Measurements from ENCODE around the gene CHCT1.

CHCT1 gene

DNA sequence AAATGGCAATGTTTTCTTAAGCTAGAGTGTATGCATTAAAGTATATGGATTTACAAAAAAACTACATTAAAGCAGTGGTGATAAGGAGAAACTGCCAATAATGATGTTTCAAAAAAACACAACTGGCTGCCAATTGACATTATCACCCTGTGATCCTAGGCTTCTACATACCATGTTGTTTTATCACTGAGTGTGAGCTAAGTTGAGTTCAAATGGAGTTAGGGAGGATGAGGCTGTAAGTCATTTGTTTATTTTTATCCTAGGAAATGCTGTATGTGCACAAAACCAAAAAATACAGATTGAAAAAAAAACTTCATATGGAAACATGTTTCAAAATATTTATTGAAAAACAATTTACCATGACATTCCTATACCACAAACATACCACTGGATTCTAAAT is 22.9 kb downstream of the CHCT1 start:
- Histone ChIP-seq H3K4me1 (ENCODE audit: insufficient read depth, insufficient read length) (no peaks in the 10 kb centered on the region), H3K36me3 (ENCODE audit: insufficient read depth, insufficient read length, low read length) (peaks cover 29% of the 10 kb centered on the region), H3K9me3 (ENCODE audit: insufficient read depth, low read length) (no peaks in the 10 kb centered on the region), H3K9ac (ENCODE audit: insufficient read length, low read depth) (no peak overlapping the region), H3K27me3 (ENCODE audit: insufficient read depth, insufficient read length) (no peaks in the 10 kb centered on the region), H3K4me3 (ENCODE audit: insufficient read length, low read depth) (no peak overlapping the region)
- TF ChIP-seq YY1 (IDR thresholded peaks at IDR 0.05; ENCODE audit: insufficient read depth, insufficient read length) (no peak), SUZ12 (IDR thresholded peaks at IDR 0.05; ENCODE audit: extremely low read depth, insufficient read depth, insufficient read length) (no peak), ZNF274 (IDR thresholded peaks at IDR 0.05; ENCODE audit: low read depth, low read length) (no peak)
- no peak for DNase-seq (ENCODE audit: low read depth, low spot score)

DNA sequence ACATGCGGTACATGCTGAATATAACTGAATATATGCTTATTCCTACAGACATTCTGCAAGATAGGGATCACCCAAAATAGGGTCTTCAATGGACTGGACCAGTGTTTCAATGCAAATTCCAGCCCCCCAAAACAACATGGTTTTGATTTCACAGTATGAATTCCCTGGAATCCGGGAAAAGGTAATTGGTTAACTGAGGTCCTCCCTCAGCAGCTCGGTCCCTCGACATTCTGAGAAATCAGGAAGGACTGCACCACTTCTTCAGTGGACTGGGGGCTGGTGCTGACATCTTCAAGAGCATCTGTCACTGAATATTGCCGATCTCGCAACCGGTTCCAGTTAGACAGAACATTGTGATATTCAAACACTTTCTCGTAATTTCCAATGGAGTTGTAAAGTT is 25.1 kb downstream of the CHCT1 start:
- Histone ChIP-seq H3K4me1 (ENCODE audit: insufficient read depth, insufficient read length) (no peaks in the 10 kb centered on the region), H3K9me3 (ENCODE audit: insufficient read depth, low read length) (no peaks in the 10 kb centered on the region), H3K4me3 (ENCODE audit: insufficient read length, low read depth) (no peak overlapping the region), H3K36me3 (ENCODE audit: insufficient read depth, insufficient read length, low read length) (peaks cover 50% of the 10 kb centered on the region), H3K9ac (ENCODE audit: insufficient read length, low read depth) (no peak overlapping the region), H3K27me3 (ENCODE audit: insufficient read depth, insufficient read length) (no peaks in the 10 kb centered on the region)
- no peak for DNase-seq (ENCODE audit: low read depth, low spot score)
- TF ChIP-seq ZNF274 (IDR thresholded peaks at IDR 0.05; ENCODE audit: low read depth, low read length): no peak
- no peak for TF ChIP-seq SUZ12 (IDR thresholded peaks at IDR 0.05; ENCODE audit: extremely low read depth, insufficient read depth, insufficient read length)
- no peak for TF ChIP-seq YY1 (IDR thresholded peaks at IDR 0.05; ENCODE audit: insufficient read depth, insufficient read length)

DNA sequence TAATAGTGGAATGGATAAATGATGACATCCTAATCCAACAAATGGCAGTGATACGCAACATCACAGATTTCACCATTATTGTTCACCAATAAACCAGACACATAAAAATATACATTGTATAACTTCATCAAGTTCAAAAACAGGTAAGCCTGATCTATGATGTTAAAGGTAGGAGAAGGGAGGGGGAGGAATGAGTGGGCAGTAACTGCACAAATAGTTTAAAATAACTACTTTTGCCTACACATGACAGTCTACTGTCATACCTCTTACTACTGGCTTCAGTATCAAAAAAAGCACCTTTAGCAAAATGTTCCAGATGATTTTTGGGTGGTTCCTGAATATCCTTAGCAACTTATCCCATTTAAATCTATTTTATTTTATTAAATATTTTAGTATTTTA is 28.8 kb downstream of the CHCT1 start:
- H3K9ac ChIP-seq (ENCODE audit: insufficient read length, low read depth): no peak overlapping the region
- H3K36me3 ChIP-seq (ENCODE audit: insufficient read depth, insufficient read length, low read length): peaks cover 63% of the 10 kb centered on the region
- TF ChIP-seq YY1 (IDR thresholded peaks at IDR 0.05; ENCODE audit: insufficient read depth, insufficient read length) (no peak), ZNF274 (IDR thresholded peaks at IDR 0.05; ENCODE audit: low read depth, low read length) (no peak), SUZ12 (IDR thresholded peaks at IDR 0.05; ENCODE audit: extremely low read depth, insufficient read depth, insufficient read length) (no peak)

DNA sequence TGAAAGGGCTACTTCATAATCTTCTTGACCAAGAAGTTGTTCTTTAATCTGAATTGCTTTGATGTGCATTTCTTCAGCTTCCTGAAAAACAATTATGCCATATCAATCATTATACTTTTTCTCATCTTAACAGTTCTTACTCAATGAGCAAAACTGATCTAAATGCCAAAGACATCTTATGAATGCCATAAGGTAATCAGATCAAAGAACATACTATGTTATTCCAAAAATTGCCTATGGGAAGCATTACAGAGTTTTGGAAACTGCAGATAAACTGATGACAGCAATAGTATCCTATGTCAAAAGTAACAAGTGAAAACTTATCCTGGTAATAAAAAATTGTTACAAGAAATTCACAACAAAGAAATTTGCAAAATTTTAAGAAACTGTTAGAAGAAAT is 29.7 kb downstream of the CHCT1 start:
- TF ChIP-seq YY1 (IDR thresholded peaks at IDR 0.05; ENCODE audit: insufficient read depth, insufficient read length) (no peak), ZNF274 (IDR thresholded peaks at IDR 0.05; ENCODE audit: low read depth, low read length) (no peak), SUZ12 (IDR thresholded peaks at IDR 0.05; ENCODE audit: extremely low read depth, insufficient read depth, insufficient read length) (no peak)
- no peak for DNase-seq (ENCODE audit: low read depth, low spot score)
- H3K9ac ChIP-seq (ENCODE audit: insufficient read length, low read depth): no peak overlapping the region
- peaks cover 60% of the 10 kb centered on the region for H3K36me3 ChIP-seq (ENCODE audit: insufficient read depth, insufficient read length, low read length)
- H3K27me3 ChIP-seq (ENCODE audit: insufficient read depth, insufficient read length): no peaks in the 10 kb centered on the region
- no peaks in the 10 kb centered on the region for H3K4me1 ChIP-seq (ENCODE audit: insufficient read depth, insufficient read length)
- no peak overlapping the region for H3K4me3 ChIP-seq (ENCODE audit: insufficient read length, low read depth)
- H3K9me3 ChIP-seq (ENCODE audit: insufficient read depth, low read length): no peaks in the 10 kb centered on the region

More for the DNA sequence above, 28.8 kb downstream of the CHCT1 start:
- Histone ChIP-seq H3K4me3 (ENCODE audit: insufficient read length, low read depth) (no peak overlapping the region), H3K9me3 (ENCODE audit: insufficient read depth, low read length) (no peaks in the 10 kb centered on the region), H3K27me3 (ENCODE audit: insufficient read depth, insufficient read length) (no peaks in the 10 kb centered on the region), H3K4me1 (ENCODE audit: insufficient read depth, insufficient read length) (no peaks in the 10 kb centered on the region)
- no peak for DNase-seq (ENCODE audit: low read depth, low spot score)

DNA sequence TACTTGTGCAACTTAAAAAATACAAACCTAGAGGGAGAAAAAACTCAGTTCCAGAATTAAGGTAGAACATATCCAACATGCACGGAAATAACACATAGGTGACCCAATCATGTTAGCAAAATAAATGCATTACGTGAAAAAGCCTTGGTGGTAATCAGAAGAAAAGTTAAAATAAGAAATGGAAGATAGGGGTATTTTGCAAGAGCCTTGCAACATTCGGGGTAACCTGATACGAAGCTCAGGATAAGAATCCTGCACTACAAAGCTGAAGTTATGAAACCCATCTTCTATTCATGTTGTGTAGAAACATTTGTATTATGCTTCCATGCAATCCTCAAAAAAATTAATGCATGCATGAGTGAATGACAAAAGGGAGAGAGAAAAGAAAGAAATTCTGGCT is 33.1 kb downstream of the CHCT1 start:
- H3K4me1 ChIP-seq (ENCODE audit: insufficient read depth, insufficient read length): no peaks in the 10 kb centered on the region
- H3K36me3 ChIP-seq (ENCODE audit: insufficient read depth, insufficient read length, low read length): peaks cover 58% of the 10 kb centered on the region
- no peaks in the 10 kb centered on the region for H3K9me3 ChIP-seq (ENCODE audit: insufficient read depth, low read length)
- no peak overlapping the region for H3K4me3 ChIP-seq (ENCODE audit: insufficient read length, low read depth)
- no peak for DNase-seq (ENCODE audit: low read depth, low spot score)
- TF ChIP-seq SUZ12 (IDR thresholded peaks at IDR 0.05; ENCODE audit: extremely low read depth, insufficient read depth, insufficient read length) (no peak), ZNF274 (IDR thresholded peaks at IDR 0.05; ENCODE audit: low read depth, low read length) (no peak), YY1 (IDR thresholded peaks at IDR 0.05; ENCODE audit: insufficient read depth, insufficient read length) (no peak)
- no peaks in the 10 kb centered on the region for H3K27me3 ChIP-seq (ENCODE audit: insufficient read depth, insufficient read length)
- H3K9ac ChIP-seq (ENCODE audit: insufficient read length, low read depth): no peak overlapping the region

DNA sequence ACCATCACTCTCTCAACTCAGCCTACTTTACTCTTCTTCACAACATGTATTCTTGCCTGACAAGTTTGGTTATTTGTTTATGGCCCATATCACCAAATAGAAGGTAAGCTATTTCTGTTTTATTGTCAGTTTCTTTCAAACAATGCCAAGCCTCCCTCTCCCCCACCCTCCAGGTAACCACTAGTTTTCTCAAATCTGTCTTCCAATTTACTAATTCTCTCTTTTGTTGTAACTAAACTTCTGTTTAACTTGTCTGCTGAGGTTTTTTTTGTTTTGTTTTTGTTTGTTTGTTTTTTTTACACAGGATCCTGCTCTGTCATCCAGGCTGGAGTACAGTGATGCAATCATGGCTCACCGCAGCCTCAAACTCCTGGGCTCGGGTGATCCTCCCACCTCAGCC is 34.9 kb downstream of the CHCT1 start:
- Histone ChIP-seq H3K4me3 (ENCODE audit: insufficient read length, low read depth) (no peak overlapping the region), H3K9me3 (ENCODE audit: insufficient read depth, low read length) (no peaks in the 10 kb centered on the region), H3K9ac (ENCODE audit: insufficient read length, low read depth) (no peak overlapping the region), H3K36me3 (ENCODE audit: insufficient read depth, insufficient read length, low read length) (peaks cover 57% of the 10 kb centered on the region), H3K27me3 (ENCODE audit: insufficient read depth, insufficient read length) (no peaks in the 10 kb centered on the region), H3K4me1 (ENCODE audit: insufficient read depth, insufficient read length) (no peaks in the 10 kb centered on the region)
- no peak for DNase-seq (ENCODE audit: low read depth, low spot score)
- TF ChIP-seq ZNF274 (IDR thresholded peaks at IDR 0.05; ENCODE audit: low read depth, low read length): no peak
- no peak for TF ChIP-seq YY1 (IDR thresholded peaks at IDR 0.05; ENCODE audit: insufficient read depth, insufficient read length)
- no peak for TF ChIP-seq SUZ12 (IDR thresholded peaks at IDR 0.05; ENCODE audit: extremely low read depth, insufficient read depth, insufficient read length)

DNA sequence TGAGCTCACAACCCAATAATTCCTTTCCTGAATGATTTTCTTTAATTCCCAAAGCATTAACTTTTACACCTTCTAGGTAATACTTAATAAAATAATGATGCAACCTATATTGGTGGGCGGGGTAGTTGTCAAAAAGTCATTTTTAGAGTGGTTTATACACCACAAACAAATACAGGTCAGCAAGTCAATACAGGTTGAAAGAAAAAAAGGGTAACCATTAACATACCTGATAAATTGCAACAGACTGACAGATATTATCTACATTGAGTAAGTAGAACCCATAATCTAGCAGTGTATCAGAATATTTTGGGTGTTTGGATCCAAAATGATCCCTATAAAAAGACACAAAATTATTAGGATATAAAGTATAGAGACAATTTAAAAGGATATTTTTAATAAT is 39.3 kb downstream of the CHCT1 start:
- Histone ChIP-seq H3K4me3 (ENCODE audit: insufficient read length, low read depth) (no peak overlapping the region), H3K4me1 (ENCODE audit: insufficient read depth, insufficient read length) (no peaks in the 10 kb centered on the region), H3K9me3 (ENCODE audit: insufficient read depth, low read length) (no peaks in the 10 kb centered on the region), H3K27me3 (ENCODE audit: insufficient read depth, insufficient read length) (no peaks in the 10 kb centered on the region), H3K9ac (ENCODE audit: insufficient read length, low read depth) (no peak overlapping the region), H3K36me3 (ENCODE audit: insufficient read depth, insufficient read length, low read length) (peaks cover 73% of the 10 kb centered on the region)
- no peak for DNase-seq (ENCODE audit: low read depth, low spot score)
- TF ChIP-seq ZNF274 (IDR thresholded peaks at IDR 0.05; ENCODE audit: low read depth, low read length) (no peak), YY1 (IDR thresholded peaks at IDR 0.05; ENCODE audit: insufficient read depth, insufficient read length) (no peak), SUZ12 (IDR thresholded peaks at IDR 0.05; ENCODE audit: extremely low read depth, insufficient read depth, insufficient read length) (no peak)

Measured in NT2/D1 (cell line).